GM19035 (cell line): ENCODE data around the gene C19orf25.
"Not testable (repeated sequence)": the region's sequence is repeated elsewhere in the genome, so short reads cannot be mapped to it uniquely, and the experiment has no call there.

Experiments used
- ATAC-seq: cut with Tn5 transposase; IDR thresholded peaks from one replicate; pipeline ENCODE4 v1.9.1; 2021; ENCODE audit not compliant: unreplicated experiment

C19orf25 gene

DNA sequence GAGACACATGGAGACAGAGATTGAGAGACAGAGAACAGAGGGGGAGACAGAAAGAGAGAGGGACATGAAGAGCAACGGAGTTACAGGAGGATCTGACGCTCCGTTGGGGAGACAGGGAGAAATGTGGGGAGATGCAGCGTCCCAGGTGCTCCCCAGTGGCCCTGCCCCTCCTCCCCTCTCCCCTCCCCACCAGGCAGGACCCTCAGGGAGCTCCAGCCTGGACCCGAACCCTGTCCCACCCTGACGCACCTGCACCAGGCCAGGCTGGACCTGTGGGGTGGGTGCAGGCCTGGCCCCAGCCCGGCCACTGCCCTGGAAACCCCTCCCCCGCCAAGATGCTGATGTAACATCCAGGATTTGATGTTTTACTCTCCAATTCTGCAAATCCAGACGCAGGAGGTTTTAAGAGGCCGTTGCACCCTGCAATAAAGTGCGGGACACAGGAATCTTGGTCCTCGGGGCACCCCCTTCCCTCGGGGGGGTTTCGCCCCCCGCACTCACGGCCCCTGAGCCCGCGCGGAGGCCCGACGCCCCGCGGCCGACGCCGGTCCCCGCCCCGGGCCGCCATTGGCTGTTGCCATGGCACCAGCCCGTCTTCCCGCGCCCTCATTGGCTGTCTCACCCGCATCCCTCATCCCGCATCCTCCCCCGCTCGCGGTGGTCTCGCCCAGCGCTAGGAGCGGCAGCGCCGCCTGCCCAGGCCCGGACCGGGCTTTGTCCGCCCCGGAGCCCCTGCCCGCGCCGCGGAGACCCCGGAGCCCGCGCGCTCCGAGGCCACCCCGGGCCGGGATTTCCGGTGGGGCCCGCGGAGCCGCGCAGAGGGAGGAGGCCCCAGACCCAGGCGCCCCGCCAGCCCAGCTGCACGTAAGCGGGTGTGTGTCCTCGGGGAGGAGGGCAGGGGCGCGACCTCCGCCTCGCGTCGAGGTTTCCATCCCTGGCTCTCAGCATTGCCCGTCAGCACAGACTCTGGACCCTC lies 29.3 kb downstream of the C19orf25 start, which contains the start of gene APC2:
Gene APC2, plus strand, starts transcription at position 655 of the 976 bp plus-strand sequence. CDS start 2,881 bp downstream, outside the sequence.
- no peak for ATAC-seq

GRCh38 chr19:1447944-1448343 lies 31.1 kb downstream of the C19orf25 start:
- ATAC-seq: no peak

- ATAC-seq: no peak
Measured at GRCh38 chr19:1447504-1447903, 31.5 kb downstream of the C19orf25 start.

DNA sequence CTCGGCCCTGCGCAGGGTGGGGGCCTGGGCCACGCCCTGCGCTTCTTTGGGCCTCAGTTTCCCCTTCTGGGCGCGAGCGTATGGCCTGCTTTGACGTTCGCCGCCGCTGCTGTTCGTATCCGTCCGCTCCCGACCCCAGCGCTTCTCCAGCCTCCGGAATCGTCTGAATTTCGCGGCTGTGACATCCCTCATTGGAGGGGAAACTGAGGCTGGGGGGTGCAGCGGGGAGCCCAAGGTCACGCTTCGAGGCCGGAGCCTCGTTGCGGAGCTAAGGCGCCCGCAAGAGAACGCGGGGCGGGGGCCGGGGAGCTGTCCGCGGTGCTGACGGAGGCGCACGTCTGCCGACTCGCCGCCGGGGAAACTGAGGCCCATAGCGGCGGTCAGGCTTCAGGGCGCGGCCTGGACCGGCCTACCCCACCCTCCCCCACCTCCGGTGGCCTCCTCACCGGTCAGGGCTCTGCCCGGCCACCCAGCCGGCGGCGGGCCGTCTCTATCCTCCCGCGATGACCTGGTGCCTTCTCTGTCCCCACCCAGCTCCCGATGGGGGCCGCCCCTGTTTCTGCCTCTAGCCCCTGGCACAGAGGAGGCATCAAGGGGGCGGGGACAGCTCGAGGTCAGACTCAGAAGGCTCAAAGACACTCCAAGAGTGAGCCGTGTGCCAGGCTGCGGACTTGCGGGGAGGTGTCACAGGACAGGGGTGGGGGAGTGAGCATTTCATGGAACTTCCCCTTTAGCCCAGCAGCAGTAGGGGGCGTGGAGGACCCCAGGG lies 32.1 kb downstream of the C19orf25 start:
- ATAC-seq: no peak

GRCh38 chr19:1445932-1446712 lies 32.9 kb downstream of the C19orf25 start:
- no peak for ATAC-seq

- ATAC-seq: peak; percentile 66
Measured at GRCh38 chr19:1445185-1445931, 33.7 kb downstream of the C19orf25 start.

DNA sequence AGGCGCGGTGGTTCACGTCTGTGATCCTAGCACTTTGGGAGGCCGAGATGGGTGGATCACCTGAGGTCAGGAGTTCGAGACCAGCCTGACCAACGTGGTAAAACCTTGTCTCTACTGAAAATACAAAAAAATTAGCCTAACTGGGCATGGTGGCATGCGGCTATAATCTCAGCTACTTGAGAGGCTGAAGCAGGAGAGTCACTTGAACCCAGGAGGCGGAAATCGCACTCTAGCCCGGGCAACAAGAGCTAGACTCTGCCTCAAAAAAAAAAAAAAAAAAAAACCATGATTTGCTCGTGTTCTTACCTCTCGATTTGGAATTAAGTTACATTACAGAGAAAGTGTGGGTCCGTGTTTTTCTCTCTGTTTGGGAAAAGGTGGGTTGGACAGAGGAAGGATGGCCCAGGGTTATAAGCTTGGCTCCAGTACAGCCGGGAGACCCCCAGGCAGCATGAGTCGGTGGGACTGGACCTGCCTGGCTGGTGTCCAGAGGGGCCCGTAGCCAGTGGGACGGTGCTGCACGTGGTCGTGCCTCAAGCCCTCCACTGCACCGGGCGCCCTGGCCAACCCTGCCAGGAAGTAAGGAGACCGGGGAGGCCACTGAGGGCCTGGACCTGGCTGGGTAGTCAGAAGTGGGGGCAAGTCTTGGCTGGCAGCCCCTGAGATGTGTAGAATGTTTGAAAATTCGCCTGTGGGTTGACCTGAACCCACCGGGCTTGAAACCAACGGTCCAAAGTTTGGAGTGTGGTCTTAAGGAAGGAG lies 37.2 kb downstream of the C19orf25 start:
- ATAC-seq: no peak

- no peak for ATAC-seq
Measured at GRCh38 chr19:1441022-1441426, 38.0 kb downstream of the C19orf25 start.

DNA sequence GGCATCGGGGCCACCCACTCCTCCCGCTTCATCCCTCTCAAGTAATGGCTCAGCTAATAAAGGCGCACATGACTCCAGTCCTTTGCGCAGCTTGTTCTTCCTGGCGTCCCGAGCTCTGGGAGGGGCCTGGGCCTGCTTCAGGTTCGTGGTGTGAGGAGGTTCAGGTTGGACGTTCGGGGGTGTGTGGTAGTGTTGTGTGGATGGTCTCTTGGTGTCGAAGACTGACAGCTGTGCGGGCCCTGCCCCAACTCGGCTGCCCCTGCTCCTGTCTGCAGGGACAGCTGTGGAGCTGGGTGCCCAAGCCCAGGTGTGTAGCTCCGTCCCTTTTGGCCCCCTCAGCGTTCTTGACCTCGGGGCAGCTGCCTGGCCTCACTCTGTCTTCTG lies 38.6 kb downstream of the C19orf25 start:
- no peak for ATAC-seq

GRCh38 chr19:1439525-1440417 lies 39.2 kb downstream of the C19orf25 start:
- ATAC-seq: not testable (repeated sequence)

DNA sequence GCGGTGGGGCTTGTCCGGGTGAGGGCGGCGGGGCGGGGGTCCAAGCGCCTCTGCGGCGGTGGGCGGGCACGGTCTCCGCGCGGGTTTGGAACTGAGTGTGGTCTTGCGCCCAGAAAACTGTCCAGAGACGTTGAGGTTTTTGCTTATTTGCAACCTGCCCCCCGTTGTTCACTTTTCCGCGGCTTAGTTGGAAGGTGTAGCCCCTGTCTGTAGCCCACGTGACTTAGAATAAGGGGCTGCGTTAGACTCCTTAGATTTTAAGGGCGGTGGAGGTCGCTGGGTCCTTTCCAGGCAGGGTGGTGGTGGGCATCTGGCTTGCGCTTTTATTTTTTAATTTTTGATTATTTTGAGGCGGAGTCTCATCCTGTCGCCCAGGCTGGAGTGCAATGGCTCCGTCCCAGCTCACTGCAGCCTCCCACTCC lies 40.1 kb downstream of the C19orf25 start:
- ATAC-seq: no peak

- ATAC-seq: peak; percentile 79
Measured at GRCh38 chr19:1438035-1438932, 40.7 kb downstream of the C19orf25 start, which contains the start of gene RPS15. RPS15 (plus strand) TSS chr19:1438396; CDS start chr19:1438426, 30 bp downstream.

- ATAC-seq: no peak
Measured at GRCh38 chr19:1437609-1438008, 41.4 kb downstream of the C19orf25 start.

DNA sequence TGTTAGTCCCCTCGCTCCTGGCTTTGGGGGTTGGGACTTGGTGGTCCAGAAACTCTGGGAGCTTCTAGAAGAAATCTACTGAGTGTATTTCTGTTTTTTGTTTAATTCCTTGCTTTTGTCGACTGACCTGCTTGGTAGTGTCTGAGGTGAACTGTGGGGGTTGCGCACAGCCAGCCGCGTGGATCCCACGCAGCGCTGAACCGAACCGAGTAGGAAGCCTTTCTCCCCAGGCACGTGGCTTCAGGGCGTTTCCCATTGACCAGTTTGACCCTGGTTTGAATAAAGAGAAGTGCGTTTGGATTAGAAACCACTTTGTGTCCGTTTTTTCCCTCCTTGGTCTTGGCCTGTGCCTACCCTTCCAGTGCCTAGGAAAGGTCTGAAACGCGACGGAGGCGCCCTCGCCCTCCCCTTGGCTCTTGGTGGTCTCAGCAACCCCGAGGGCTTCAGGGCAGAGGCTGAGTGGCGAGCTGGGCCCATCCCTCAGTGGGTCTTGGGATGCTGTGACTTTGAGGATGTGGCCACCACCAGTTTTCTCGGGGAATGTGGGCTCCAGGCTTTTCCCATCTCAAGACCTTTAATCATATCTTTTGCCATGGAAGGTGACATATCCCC lies 43.5 kb downstream of the C19orf25 start:
- ATAC-seq: no peak

DNA sequence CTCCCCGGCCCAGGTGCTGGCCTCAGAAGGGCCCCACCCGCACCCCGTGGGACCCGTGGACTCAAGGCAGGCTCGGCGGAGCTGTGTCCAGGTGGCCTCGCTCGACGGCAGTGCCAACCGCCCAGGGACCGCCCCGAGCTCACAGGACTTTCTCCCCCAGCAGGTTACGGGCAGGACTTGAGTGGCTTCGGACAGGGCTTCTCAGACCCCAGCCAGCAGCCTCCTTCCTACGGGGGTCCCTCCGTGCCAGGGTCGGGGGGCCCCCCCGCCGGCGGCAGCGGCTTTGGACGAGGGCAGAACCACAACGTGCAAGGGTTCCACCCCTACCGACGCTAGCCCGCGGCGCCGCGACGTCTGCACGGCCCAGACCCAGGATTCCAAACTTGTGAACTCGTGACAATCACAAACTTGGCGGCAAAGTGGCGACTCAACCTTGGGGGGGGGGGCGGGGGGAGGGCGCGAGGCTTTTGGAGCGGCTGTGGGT lies 44.4 kb downstream of the C19orf25 start:
- no peak for ATAC-seq

GRCh38 chr19:1434040-1434366 lies 45.0 kb downstream of the C19orf25 start:
- no peak for ATAC-seq
